Kidney epithelial cell (primary cell): ENCODE data around the gene ATXN2L. TPM values are rescaled to one million over a fixed set of nuclear protein-coding genes. Genes with fewer than 3 reads are reported as not detected.

Experiments used
- DNase-seq: peaks from one replicate; pipeline ENCODE4 v3.0.0-alpha.2; 2010; ENCODE audit warnings: low read depth
- H3K27me3 ChIP-seq: 2 replicates; pipeline ENCODE4 v1.6.0; 2011; ENCODE audit warnings: low read length; ENCODE audit not compliant: control insufficient read depth, insufficient read depth
- H3K36me3 ChIP-seq: 2 replicates; pipeline ENCODE4 v1.5.1; 2011; ENCODE audit warnings: low read length; ENCODE audit not compliant: control insufficient read depth, insufficient read depth
- H3K4me3 ChIP-seq: 2 replicates; pipeline ENCODE4 v1.5.1; 2011; ENCODE audit warnings: low read depth, mild to moderate bottlenecking, control low read depth, low read length
- CTCF ChIP-seq: IDR thresholded peaks from 2 replicates; pipeline ENCODE4 v1.5.1; 2011; ENCODE audit warnings: mild to moderate bottlenecking, moderate library complexity, low read length, control low read depth, inconsistent platforms; ENCODE audit not compliant: insufficient read depth, poor library complexity, severe bottlenecking
- total RNA-seq: library from RNA; depleted of rRNA; stranded (reverse); fragments of >200 nt; gene quantifications from 2 replicates; pipeline ENCODE4 v1.2.3, GENCODE V29; 2015

ATXN2L gene
- total RNA-seq, 1 donor from 2014 or later, result 150 TPM

- peak; percentile 61 for TF ChIP-seq CTCF
- peak; percentile 87 for DNase-seq
- Histone ChIP-seq H3K4me3 (peak within 1 kb of the TSS; percentile 97), H3K36me3 (peaks cover 2% of the 10 kb centered on the region), H3K27me3 (no peaks in the 10 kb centered on the region)
Measured at GRCh38 chr16:28846080-28846932, 23.5 kb downstream of the ATXN2L start, which contains the start of gene TUFM. Gene TUFM, minus strand, starts transcription at chr16:28846348. Its CDS starts 79 bp downstream, at chr16:28846269.

DNA sequence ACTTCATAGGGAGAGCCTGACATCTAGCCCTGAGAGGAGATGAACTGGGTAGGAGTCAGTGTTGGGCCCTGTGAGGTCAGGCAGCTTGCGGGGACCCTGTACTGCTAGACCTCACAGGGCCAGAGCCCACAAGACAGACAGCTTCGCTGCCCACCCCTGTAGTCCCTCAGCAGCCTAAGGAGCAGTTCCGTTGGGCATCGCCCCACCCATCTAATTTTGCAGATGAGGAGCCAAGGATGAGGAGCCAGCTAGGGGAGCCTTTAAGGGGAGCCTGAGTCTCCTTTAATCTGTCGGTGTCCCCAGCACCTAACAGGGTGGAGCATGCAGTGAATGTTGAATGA, 24.1 kb downstream of the ATXN2L start:
- no peak for DNase-seq
- no peak for TF ChIP-seq CTCF

GRCh38 chr16:28858421-28858820, 35.6 kb downstream of the ATXN2L start:
- no peak for TF ChIP-seq CTCF
- H3K27me3 ChIP-seq, result no peaks in the 10 kb centered on the region
- no peak for DNase-seq
- no peaks in the 10 kb centered on the region for H3K36me3 ChIP-seq
- H3K4me3 ChIP-seq, result no peak overlapping the region

More for the DNA sequence above, 24.1 kb downstream of the ATXN2L start:
- Histone ChIP-seq H3K4me3 (peak overlapping the region; percentile 93), H3K27me3 (no peaks in the 10 kb centered on the region), H3K36me3 (peaks cover 2% of the 10 kb centered on the region)

- no peak for TF ChIP-seq CTCF
- no peak for DNase-seq
- H3K36me3 ChIP-seq, result no peaks in the 10 kb centered on the region
- H3K27me3 ChIP-seq, result no peaks in the 10 kb centered on the region
- no peak overlapping the region for H3K4me3 ChIP-seq
Measured at GRCh38 chr16:28859326-28859725, 36.5 kb downstream of the ATXN2L start.

- DNase-seq, result no peak
- Histone ChIP-seq H3K4me3 (peak overlapping the region; percentile 84), H3K36me3 (peaks cover 5% of the 10 kb centered on the region), H3K27me3 (no peaks in the 10 kb centered on the region)
- no peak for TF ChIP-seq CTCF
Measured at GRCh38 chr16:28863929-28864793, 41.4 kb downstream of the ATXN2L start.
